HFF-Myc (cell line): Measurements from ENCODE around the gene JAML.

ENCODE experiments used
- DNase-seq: peaks from one replicate; pipeline ENCODE4 v3.0.0-alpha.2; 2011; ENCODE audit warnings: low read depth; ENCODE audit errors: extremely low read depth
- H3K4me3 ChIP-seq: replicated peaks from 2 replicates; pipeline ENCODE4 v1.5.1; 2011; ENCODE audit warnings: low read depth, mild to moderate bottlenecking, control low read depth, low read length
- TF ChIP-seq, protein P1 (sequence below): IDR thresholded peaks from 2 replicates; pipeline ENCODE4 v1.5.1; 2012; ENCODE audit warnings: mild to moderate bottlenecking, low read depth, low read length, control low read depth; ENCODE audit errors: missing control alignments

Gene JAML

DNA sequence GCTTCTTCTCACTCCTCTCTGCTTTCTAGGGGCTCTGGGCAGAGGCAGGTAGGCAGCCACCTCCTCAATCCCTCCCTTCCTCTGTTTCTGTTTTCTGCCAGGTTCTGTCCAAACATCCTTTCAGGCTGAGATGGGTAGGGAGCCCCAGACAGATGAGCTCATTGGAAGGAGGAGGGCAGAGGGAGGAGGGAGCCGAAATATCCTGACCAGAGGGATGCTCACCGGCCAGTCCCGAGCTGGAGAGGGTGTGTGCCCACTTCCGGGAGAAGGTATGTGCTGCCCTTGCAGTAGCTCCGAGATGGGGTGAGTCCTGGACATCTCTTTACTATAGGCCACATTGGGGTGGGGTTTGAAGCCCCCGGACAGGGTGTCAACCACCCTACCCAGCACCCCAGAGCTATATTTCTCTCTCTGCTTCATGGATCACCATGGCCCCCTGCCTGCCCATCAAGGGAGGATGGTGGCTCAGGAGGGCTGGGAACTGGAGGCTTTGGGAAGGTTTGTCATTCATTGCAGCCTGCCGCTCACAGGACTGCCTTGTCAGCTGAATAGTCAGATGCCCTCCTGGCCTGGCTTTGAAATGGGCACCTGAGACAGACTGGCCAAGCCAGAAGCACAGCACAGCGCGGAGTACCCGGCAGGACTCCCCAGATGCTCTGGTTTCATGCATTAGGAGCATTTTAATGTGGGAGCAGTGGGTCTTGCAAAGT is 67.5 kb downstream of the JAML start:
- no peak overlapping the region for H3K4me3 ChIP-seq
- TF ChIP-seq, protein P1, sequence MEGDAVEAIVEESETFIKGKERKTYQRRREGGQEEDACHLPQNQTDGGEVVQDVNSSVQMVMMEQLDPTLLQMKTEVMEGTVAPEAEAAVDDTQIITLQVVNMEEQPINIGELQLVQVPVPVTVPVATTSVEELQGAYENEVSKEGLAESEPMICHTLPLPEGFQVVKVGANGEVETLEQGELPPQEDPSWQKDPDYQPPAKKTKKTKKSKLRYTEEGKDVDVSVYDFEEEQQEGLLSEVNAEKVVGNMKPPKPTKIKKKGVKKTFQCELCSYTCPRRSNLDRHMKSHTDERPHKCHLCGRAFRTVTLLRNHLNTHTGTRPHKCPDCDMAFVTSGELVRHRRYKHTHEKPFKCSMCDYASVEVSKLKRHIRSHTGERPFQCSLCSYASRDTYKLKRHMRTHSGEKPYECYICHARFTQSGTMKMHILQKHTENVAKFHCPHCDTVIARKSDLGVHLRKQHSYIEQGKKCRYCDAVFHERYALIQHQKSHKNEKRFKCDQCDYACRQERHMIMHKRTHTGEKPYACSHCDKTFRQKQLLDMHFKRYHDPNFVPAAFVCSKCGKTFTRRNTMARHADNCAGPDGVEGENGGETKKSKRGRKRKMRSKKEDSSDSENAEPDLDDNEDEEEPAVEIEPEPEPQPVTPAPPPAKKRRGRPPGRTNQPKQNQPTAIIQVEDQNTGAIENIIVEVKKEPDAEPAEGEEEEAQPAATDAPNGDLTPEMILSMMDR = no peak
- DNase-seq = no peak

- TF ChIP-seq, protein P1 = no peak
- DNase-seq = no peak
- no peak overlapping the region for H3K4me3 ChIP-seq
Measured at GRCh38 chr11:118156531-118157185, 68.2 kb downstream of the JAML start.

DNA sequence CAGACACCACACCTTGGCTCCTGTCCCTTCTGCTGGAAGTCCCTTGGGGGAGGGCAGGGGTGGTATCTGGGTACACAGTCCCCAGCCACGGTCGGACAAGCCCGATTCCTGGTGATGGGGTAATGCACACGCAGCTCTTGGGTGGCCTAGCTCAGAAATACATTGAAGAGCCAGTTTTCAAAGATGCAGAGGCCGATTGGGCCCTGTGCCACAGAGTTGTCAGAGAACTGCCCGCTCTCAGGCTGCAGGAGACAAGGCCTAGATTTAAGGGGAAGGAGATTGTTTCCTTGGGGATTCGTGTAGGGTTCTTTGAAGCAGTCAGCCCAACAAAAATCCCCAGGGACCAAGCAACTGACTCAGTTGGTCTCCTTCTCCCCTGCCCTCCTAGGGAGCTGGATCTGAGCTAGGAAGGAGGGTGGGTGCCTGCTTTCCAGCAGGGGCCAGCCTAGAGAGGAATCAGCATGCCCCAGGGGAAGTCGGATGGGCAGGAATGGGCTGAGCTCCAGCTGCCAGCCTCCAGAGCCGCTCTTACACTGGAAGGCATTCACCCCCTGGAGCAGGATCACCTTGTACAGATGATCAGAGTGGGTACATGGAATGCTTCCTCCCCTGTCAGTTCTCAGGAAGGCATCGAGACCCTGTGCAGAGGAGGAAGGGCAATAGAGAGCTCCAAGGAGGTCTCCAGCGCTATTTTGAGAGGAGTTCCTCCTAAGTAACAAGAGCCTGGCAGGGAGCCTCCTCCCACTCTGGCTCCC is 68.9 kb downstream of the JAML start:
- TF ChIP-seq, protein P1 = no peak
- H3K4me3 ChIP-seq = no peak overlapping the region
- no peak for DNase-seq

- TF ChIP-seq, protein P1 = no peak
- H3K4me3 ChIP-seq = no peak overlapping the region
- DNase-seq = no peak
Measured at GRCh38 chr11:118154641-118155040, 70.2 kb downstream of the JAML start.

DNA sequence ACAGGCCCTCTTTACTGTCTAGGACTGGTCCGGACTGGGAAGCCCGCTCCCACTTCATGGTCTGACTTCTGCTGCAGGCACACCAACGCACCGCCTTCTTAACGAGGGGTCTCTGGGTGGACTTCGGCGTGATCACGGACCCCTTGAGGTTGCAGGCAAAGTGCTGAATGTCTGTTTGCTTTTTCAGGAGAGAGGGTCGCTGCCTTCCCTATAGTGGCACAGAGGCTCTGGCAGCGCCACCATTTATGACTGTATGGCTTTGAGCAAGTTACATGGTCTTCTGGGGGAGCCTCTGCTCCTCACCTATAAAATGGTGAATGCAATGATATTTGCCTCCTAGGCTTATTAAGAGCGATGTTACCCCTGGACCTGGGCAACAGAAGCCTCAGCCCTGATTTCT is 70.8 kb downstream of the JAML start:
- H3K4me3 ChIP-seq = no peak overlapping the region

DNA sequence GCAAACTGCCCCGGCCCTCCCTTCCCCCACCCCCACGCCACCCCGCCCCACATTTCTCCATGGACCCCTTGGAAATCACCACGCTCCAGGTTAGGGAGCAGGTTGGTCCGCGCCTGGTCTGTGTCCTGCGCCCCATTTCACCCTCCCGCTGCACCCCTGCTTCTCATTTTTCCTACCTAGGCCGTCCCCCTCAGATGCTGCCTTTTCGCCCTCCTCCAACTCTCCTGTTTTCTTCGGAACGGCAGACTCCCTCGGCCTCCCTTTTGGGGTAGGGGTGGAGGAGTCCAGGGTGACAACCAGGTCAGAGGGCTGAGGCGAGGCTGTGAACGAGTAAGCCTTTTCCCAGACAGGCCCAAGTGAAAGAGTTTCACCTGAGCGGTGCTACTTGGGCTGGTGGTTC is 71.3 kb downstream of the JAML start:
- peak overlapping the region; percentile 53 for H3K4me3 ChIP-seq
- TF ChIP-seq, protein P1 = no peak
- no peak for DNase-seq

More for the DNA sequence above, 70.8 kb downstream of the JAML start:
- DNase-seq = no peak
- TF ChIP-seq, protein P1 = no peak
